H9 (cell line): ENCODE measurements around the gene CDO1. TPM values are rescaled to one million over a fixed set of nuclear protein-coding genes. Genes with fewer than 3 reads are reported as not detected.

Experiments used
- DNase-seq: peaks from one replicate; pipeline ENCODE4 v3.0.0-alpha.2; 2017
- H2AFZ ChIP-seq: one replicate; pipeline ENCODE4 v1.6.1; 2013; ENCODE audit warnings: mild to moderate bottlenecking, low read length, control low read depth, moderate library complexity
- H2AK5ac ChIP-seq: 2 replicates; pipeline ENCODE4 v1.6.1; 2013; ENCODE audit warnings: low read length, control low read depth, mixed read lengths; ENCODE audit not compliant: insufficient read length
- H2BK120ac ChIP-seq: one replicate; pipeline ENCODE4 v1.6.1; 2013; ENCODE audit warnings: low read depth, mild to moderate bottlenecking, low read length, control low read depth, inconsistent platforms; ENCODE audit not compliant: poor library complexity, severe bottlenecking
- H2BK12ac ChIP-seq: 2 replicates; pipeline ENCODE4 v1.6.1; 2013; ENCODE audit warnings: low read length, control low read depth, mixed read lengths, low read depth; ENCODE audit not compliant: insufficient read length
- H2BK15ac ChIP-seq: 2 replicates; pipeline ENCODE4 v1.6.1; 2013; ENCODE audit warnings: low read depth, low read length, control low read depth
- H2BK20ac ChIP-seq: one replicate; pipeline ENCODE4 v1.6.1; 2013; ENCODE audit warnings: low read depth, mild to moderate bottlenecking, low read length, control low read depth, inconsistent platforms; ENCODE audit not compliant: poor library complexity, severe bottlenecking
- H2BK5ac ChIP-seq: 2 replicates; pipeline ENCODE4 v1.6.1; 2013; ENCODE audit warnings: low read length, control low read depth, mixed read lengths; ENCODE audit not compliant: insufficient read length
- H3K14ac ChIP-seq: 2 replicates; pipeline ENCODE4 v1.6.1; 2013; ENCODE audit warnings: low read length, control low read depth; ENCODE audit not compliant: insufficient read depth
- H3K18ac ChIP-seq: 2 replicates; pipeline ENCODE4 v1.6.1; 2013; ENCODE audit warnings: low read depth, mild to moderate bottlenecking, mixed read lengths, low read length, control low read depth; ENCODE audit not compliant: insufficient read length
- H3K23ac ChIP-seq: 2 replicates; pipeline ENCODE4 v1.6.1; 2013; ENCODE audit warnings: low read length, control low read depth, mixed read lengths, low read depth; ENCODE audit not compliant: insufficient read length
- H3K23me2 ChIP-seq: 2 replicates; pipeline ENCODE4 v1.6.1; 2013; ENCODE audit warnings: low read depth, mild to moderate bottlenecking, mixed read lengths, low read length, control low read depth; ENCODE audit not compliant: insufficient read length, poor library complexity, severe bottlenecking
- H3K27ac ChIP-seq: 2 replicates; pipeline ENCODE4 v1.5.1; 2013; ENCODE audit warnings: low read length, control low read depth, mixed read lengths, low read depth; ENCODE audit not compliant: insufficient read length
- H3K27me3 ChIP-seq: 2 replicates; pipeline ENCODE4 v1.6.1; 2013; ENCODE audit warnings: low read length, control low read depth, inconsistent platforms; ENCODE audit not compliant: insufficient read depth
- H3K4ac ChIP-seq: 2 replicates; pipeline ENCODE4 v1.6.1; 2013; ENCODE audit warnings: low read depth, mild to moderate bottlenecking, control low read depth, inconsistent platforms, low read length, moderate library complexity
- H3K4me1 ChIP-seq: 2 replicates; pipeline ENCODE4 v1.6.1; 2013; ENCODE audit warnings: low read length, control low read depth, inconsistent platforms; ENCODE audit not compliant: insufficient read depth
- H3K4me2 ChIP-seq: 2 replicates; pipeline ENCODE4 v1.6.1; 2013; ENCODE audit warnings: low read length, control low read depth, mixed read lengths; ENCODE audit not compliant: insufficient read length, insufficient read depth
- H3K56ac ChIP-seq: 2 replicates; pipeline ENCODE4 v1.6.1; 2013; ENCODE audit warnings: low read depth, mild to moderate bottlenecking, mixed read lengths, low read length, control low read depth; ENCODE audit not compliant: insufficient read length
- H3K79me1 ChIP-seq: 2 replicates; pipeline ENCODE4 v1.6.1; 2013; ENCODE audit warnings: low read depth, mild to moderate bottlenecking, moderate library complexity, low read length, control low read depth, inconsistent platforms; ENCODE audit not compliant: insufficient read depth, poor library complexity, severe bottlenecking
- H3K79me2 ChIP-seq: 2 replicates; pipeline ENCODE4 v1.6.1; 2013; ENCODE audit warnings: low read length, control low read depth, inconsistent platforms; ENCODE audit not compliant: insufficient read depth
- H3K9ac ChIP-seq: 2 replicates; pipeline ENCODE4 v1.6.1; 2013; ENCODE audit warnings: low read length, control low read depth, mixed read lengths; ENCODE audit not compliant: insufficient read length; ENCODE audit errors: extremely low read depth
- H3K9me3 ChIP-seq: one replicate; pipeline ENCODE4 v1.6.1; 2013; ENCODE audit warnings: low read depth, low read length, inconsistent platforms; ENCODE audit not compliant: control insufficient read depth
- H3T11ph ChIP-seq: one replicate; pipeline ENCODE4 v1.6.1; 2013; ENCODE audit warnings: mild to moderate bottlenecking, low read length, control low read depth, inconsistent platforms
- H4K20me1 ChIP-seq: one replicate; pipeline ENCODE4 v1.6.1; 2013; ENCODE audit not compliant: control insufficient read depth, insufficient read length, insufficient read depth
- H4K5ac ChIP-seq: 2 replicates; pipeline ENCODE4 v1.6.1; 2013; ENCODE audit warnings: low read depth, mild to moderate bottlenecking, mixed read lengths, low read length, control low read depth; ENCODE audit not compliant: insufficient read length
- H4K8ac ChIP-seq: replicated peaks from 2 replicates; pipeline ENCODE4 v1.6.1; 2013; ENCODE audit warnings: low read length, control low read depth, mixed read lengths, low read depth; ENCODE audit not compliant: insufficient read length
- H4K91ac ChIP-seq: 2 replicates; pipeline ENCODE4 v1.6.1; 2013; ENCODE audit warnings: low read depth, mild to moderate bottlenecking, moderate library complexity, mixed read lengths, low read length, control low read depth; ENCODE audit not compliant: insufficient read length
- H3K27ac Mint-ChIP-seq, 3 experiments: 2 replicates in 2 of 3; 3 replicates in 1 of 3; pipeline ENCODE4 v1.8.0; 2020 to 2021; ENCODE audit warnings: mixed read lengths in 3 of 3, mild to moderate bottlenecking in 1 of 3, moderate library complexity in 1 of 3
- H3K27me3 Mint-ChIP-seq: 2 replicates; pipeline ENCODE4 v1.8.0; 2021; ENCODE audit warnings: low read depth, mild to moderate bottlenecking, moderate library complexity, mixed read lengths
- H3K36me3 Mint-ChIP-seq, 3 experiments: 2 replicates in 2 of 3; 3 replicates in 1 of 3; pipeline ENCODE4 v1.8.0; 2020 to 2021; ENCODE audit warnings: low read depth in 3 of 3, mixed read lengths in 3 of 3; ENCODE audit not compliant: insufficient read depth in 1 of 3
- H3K4me1 Mint-ChIP-seq, 2 experiments: 2 replicates each; pipeline ENCODE4 v1.8.0; 2020; ENCODE audit warnings: mixed read lengths in 2 of 2
- H3K4me3 Mint-ChIP-seq, 2 experiments: 2 replicates in 1 of 2; 3 replicates in 1 of 2; pipeline ENCODE4 v1.8.0; 2020 to 2021; ENCODE audit warnings: mild to moderate bottlenecking in 2 of 2, mixed read lengths in 2 of 2, moderate library complexity in 1 of 2
- H3K9me3 Mint-ChIP-seq, 2 experiments: 2 replicates in 1 of 2; 3 replicates in 1 of 2; pipeline ENCODE4 v1.8.0; 2020; ENCODE audit warnings: mild to moderate bottlenecking in 2 of 2, mixed read lengths in 2 of 2, moderate library complexity in 1 of 2
- WGBS: extraction: QIAGEN DNeasy Blood & Tissue Kit; methylation state at CpG from one replicate; pipeline ENCODE4 v1.1.7; 2013; ENCODE audit warnings: missing lambda C conversion rate, low lambda C conversion rate, mixed read lengths; ENCODE audit not compliant: insufficient read length; ENCODE audit errors: extremely low coverage; 5-methylcytosine and 5-hydroxymethylcytosine counted together
- total RNA-seq: library from RNA; stranded (reverse); gene quantifications from 2 replicates; pipeline ENCODE4 v1.2.1, GENCODE V29; 2021
- TF ChIP-seq, protein P1 (sequence below): fragments of 200-600 bp; sonication (generic); conservative IDR thresholded peaks from 3 replicates; pipeline ENCODE4 v1.8.0; 2021; ENCODE audit warnings: antibody characterized with exemption, mild to moderate bottlenecking

CDO1 gene
- total RNA-seq, 1 experiment from 2014 or later: 11.2 TPM

GRCh38 chr5:115770466-115770865 is 46.0 kb downstream of the CDO1 start:
- no peak overlapping the region for H2BK20ac ChIP-seq
- H2BK15ac ChIP-seq: no peak overlapping the region
- no peak overlapping the region for H2AK5ac ChIP-seq
- no CpG with 5 or more reads among the region's 11 CpGs for whole genome bisulfite sequencing
- peak; percentile 79 for DNase-seq
- H3K4me1 ChIP-seq: peaks cover 2% of the 10 kb centered on the region; the same call in 1 of the 2 replicates
- Mint-ChIP-seq H3K9me3 (no peaks in the 10 kb centered on the region), H3K27ac (no peak overlapping the region), H3K4me3 (no peak overlapping the region), H3K36me3 (no peaks in the 10 kb centered on the region; a peak in 1 of 7 replicates), H3K4me1 (peaks cover 4 to 7% of the 10 kb centered on the region in 2 experiments), H3K27me3 (no peaks in the 10 kb centered on the region)
- H2BK120ac ChIP-seq: no peak overlapping the region
- no peaks in the 10 kb centered on the region for H3K9me3 ChIP-seq
- no peak overlapping the region for H2BK5ac ChIP-seq
- H2BK12ac ChIP-seq: no peak overlapping the region
- H3K27ac ChIP-seq: no peak overlapping the region
- peak overlapping the region; percentile 57 for H3K18ac ChIP-seq
- no peaks in the 10 kb centered on the region for H3K79me2 ChIP-seq
- no peak overlapping the region for H4K91ac ChIP-seq
- no peak overlapping the region for H3K23ac ChIP-seq
- no peaks in the 10 kb centered on the region for H3K23me2 ChIP-seq
- TF ChIP-seq, protein P1, sequence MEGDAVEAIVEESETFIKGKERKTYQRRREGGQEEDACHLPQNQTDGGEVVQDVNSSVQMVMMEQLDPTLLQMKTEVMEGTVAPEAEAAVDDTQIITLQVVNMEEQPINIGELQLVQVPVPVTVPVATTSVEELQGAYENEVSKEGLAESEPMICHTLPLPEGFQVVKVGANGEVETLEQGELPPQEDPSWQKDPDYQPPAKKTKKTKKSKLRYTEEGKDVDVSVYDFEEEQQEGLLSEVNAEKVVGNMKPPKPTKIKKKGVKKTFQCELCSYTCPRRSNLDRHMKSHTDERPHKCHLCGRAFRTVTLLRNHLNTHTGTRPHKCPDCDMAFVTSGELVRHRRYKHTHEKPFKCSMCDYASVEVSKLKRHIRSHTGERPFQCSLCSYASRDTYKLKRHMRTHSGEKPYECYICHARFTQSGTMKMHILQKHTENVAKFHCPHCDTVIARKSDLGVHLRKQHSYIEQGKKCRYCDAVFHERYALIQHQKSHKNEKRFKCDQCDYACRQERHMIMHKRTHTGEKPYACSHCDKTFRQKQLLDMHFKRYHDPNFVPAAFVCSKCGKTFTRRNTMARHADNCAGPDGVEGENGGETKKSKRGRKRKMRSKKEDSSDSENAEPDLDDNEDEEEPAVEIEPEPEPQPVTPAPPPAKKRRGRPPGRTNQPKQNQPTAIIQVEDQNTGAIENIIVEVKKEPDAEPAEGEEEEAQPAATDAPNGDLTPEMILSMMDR: peak; percentile 90
- no peak overlapping the region for H3T11ph ChIP-seq
- no peak overlapping the region for H3K56ac ChIP-seq
- no peak overlapping the region for H3K9ac ChIP-seq
- no peak overlapping the region for H4K5ac ChIP-seq
- H3K27me3 ChIP-seq: no peaks in the 10 kb centered on the region
- no peak overlapping the region for H4K8ac ChIP-seq
- H2AFZ ChIP-seq: peak overlapping the region; percentile 90
- H4K20me1 ChIP-seq: no peaks in the 10 kb centered on the region
- H3K4me2 ChIP-seq: no peak overlapping the region
- H3K14ac ChIP-seq: no peak overlapping the region
- no peak overlapping the region for H3K4ac ChIP-seq
- no peaks in the 10 kb centered on the region for H3K79me1 ChIP-seq
